K562 (cell line): ENCODE data around the gene DDAH2. TPM values are rescaled to one million over a fixed set of nuclear protein-coding genes. Genes with fewer than 3 reads are reported as not detected.

Source experiments
- AFF1 ChIP-seq, 2 experiments: fragments of 450-650 bp; IDR thresholded peaks; 2 replicates each; pipeline ENCODE4 v1.6.1; 2018; ENCODE audit warnings: mild to moderate bottlenecking in 2 of 2, low read depth in 1 of 2; ENCODE audit not compliant: partially characterized antibody in 2 of 2
- CHAMP1 ChIP-seq: fragments of 450-650 bp; IDR thresholded peaks from 2 replicates; pipeline ENCODE4 v1.6.1; 2016; ENCODE audit warnings: mild to moderate bottlenecking
- EP400 ChIP-seq: fragments of 450-650 bp; IDR thresholded peaks from 2 replicates; pipeline ENCODE4 v1.6.1; 2017; ENCODE audit warnings: antibody characterized with exemption, mild to moderate bottlenecking, moderate library complexity
- GABPB1 ChIP-seq: sonication (generic); formaldehyde crosslinking; IDR thresholded peaks from 2 replicates; pipeline ENCODE4 v1.8.0; 2022; ENCODE audit warnings: mild to moderate bottlenecking, missing genetic modification reagents
- MNT ChIP-seq, 2 experiments: fragments of 450-650 bp; conservative IDR thresholded peaks; 2 replicates each; pipeline ENCODE4 v1.6.1; 2017; ENCODE audit warnings: mild to moderate bottlenecking in 2 of 2, moderate library complexity in 2 of 2
- RERE ChIP-seq: sonication (generic); formaldehyde crosslinking; IDR thresholded peaks from 2 replicates; pipeline ENCODE4 v1.8.0; 2023; ENCODE audit warnings: missing genetic modification reagents, mild to moderate bottlenecking, borderline replicate concordance
- SIN3A ChIP-seq, 2 experiments: fragments of 150-350 bp in 1 of 2; IDR thresholded peaks; 2 replicates each; pipeline ENCODE4 v1.6.1; 2011 to 2016; ENCODE audit warnings: borderline replicate concordance in 2 of 2, low read depth in 2 of 2, low read length in 2 of 2, mild to moderate bottlenecking in 2 of 2, moderate library complexity in 2 of 2; ENCODE audit not compliant: control insufficient read depth in 1 of 2
- SRF ChIP-seq, 2 experiments: fragments of 250-450, 450-650 bp in 1 of 2; sonication (Bioruptor Pico) in 1 of 2; sonication (generic) in 1 of 2; formaldehyde crosslinking; IDR thresholded peaks; 2 replicates each; pipeline versions ENCODE4 v1.5.0 to v1.5.1; 2020 to 2022; ENCODE audit warnings: mild to moderate bottlenecking in 1 of 2, missing genetic modification reagents in 1 of 2
- WHSC1 ChIP-seq: IDR thresholded peaks from one replicate; pipeline ENCODE4 v1.6.1; 2012; ENCODE audit warnings: low read length, control low read depth, inconsistent platforms
- ZNF140 ChIP-seq: fragments of 250-450 bp; sonication (Bioruptor Pico); IDR thresholded peaks from 2 replicates; pipeline ENCODE4 v1.8.0; 2021; ENCODE audit warnings: moderate library complexity, mild to moderate bottlenecking, inconsistent platforms
- ZNF436 ChIP-seq: fragments of 250-450, 450-650 bp; sonication (Bioruptor Pico); formaldehyde crosslinking; IDR thresholded peaks from 2 replicates; pipeline ENCODE4 v1.7.0; 2020; ENCODE audit warnings: mild to moderate bottlenecking
- ZNF707 ChIP-seq: fragments of 250-450 bp; sonication (Bioruptor Pico); conservative IDR thresholded peaks from 2 replicates; pipeline ENCODE4 v1.8.0; 2022; ENCODE audit warnings: inconsistent platforms, mild to moderate bottlenecking, moderate library complexity
- polyA plus RNA-seq, 8 experiments: library from polyadenylated mRNA; depleted of rRNA in 4 of 8; stranded (reverse) in 5 of 8; unstranded in 3 of 8; fragments of >200 nt; fragmentation: Nextera tagmentation in 2 of 8; fragmentation: Illumina TruSeq in 1 of 8; extraction: Ambion mirVana in 2 of 8; extraction: Trizol in 1 of 8; gene quantifications; 2 replicates each; pipeline versions ENCODE4 v1.2.1 to v1.2.3, GENCODE V29; 2011 to 2014; ENCODE audit warnings: inconsistent platforms in 1 of 8, missing spikeins in 1 of 8
- total RNA-seq, 7 experiments: library from RNA; depleted of rRNA in 6 of 7; stranded (reverse); fragments of >200 nt in 6 of 7; fragmentation: Illumina TruSeq in 2 of 7; extraction: Trizol in 2 of 7; gene quantifications; 2 replicates each; pipeline versions ENCODE4 v1.2.1 to v1.2.3, GENCODE V29; 2011 to 2021; ENCODE audit warnings: low replicate concordance in 1 of 7

The DDAH2 gene
- total and polyA plus RNA-seq, 9 of the 15 experiments (the other 6 are each of a cell fraction or from before 2014, with no cell fraction given): 1.8 to 45.4 (median 21.4) TPM

- TF ChIP-seq RERE (CRISPR knock-in tag) (peak; percentile 9; the same call in 1 of the 2 replicates), EP400 (no peak), GABPB1 (CRISPR knock-in tag) (no peak), ZNF436 (CRISPR knock-in tag) (no peak), WHSC1 (peak; percentile 64), MNT (conservative IDR thresholded peaks at IDR 0.05) (no peak), ZNF707 (CRISPR knock-in tag) (no peak), ZNF140 (CRISPR knock-in tag) (no peak), CHAMP1 (no peak), SIN3A (IDR thresholded peaks at IDR 0.05; ENCODE audit: borderline replicate concordance in 2 of 2, control insufficient read depth in 1 of 2, low read depth in 2 of 2, low read length in 2 of 2) (peak in 1 of 2 experiments; percentile 41; a peak in 1 of 4 replicates), AFF1 (IDR thresholded peaks at IDR 0.05; ENCODE audit: low read depth in 1 of 2, partially characterized antibody in 2 of 2) (no peak), SRF (CRISPR knock-in tag; IDR thresholded peaks at IDR 0.05) (0 out of 4 replicates have a peak, but pooled peaks of 1 of the 2 experiments have one; percentile 1)
Observed at GRCh38 chr6:31701666-31702404, 27.3 kb downstream of the DDAH2 start (continued).
